ENCODE data around the gene FCHSD1.
"Not testable (repeated sequence)": the region's sequence is repeated elsewhere in the genome, so short reads cannot be mapped to it uniquely, and the experiment has no call there.

The FCHSD1 gene

DNA sequence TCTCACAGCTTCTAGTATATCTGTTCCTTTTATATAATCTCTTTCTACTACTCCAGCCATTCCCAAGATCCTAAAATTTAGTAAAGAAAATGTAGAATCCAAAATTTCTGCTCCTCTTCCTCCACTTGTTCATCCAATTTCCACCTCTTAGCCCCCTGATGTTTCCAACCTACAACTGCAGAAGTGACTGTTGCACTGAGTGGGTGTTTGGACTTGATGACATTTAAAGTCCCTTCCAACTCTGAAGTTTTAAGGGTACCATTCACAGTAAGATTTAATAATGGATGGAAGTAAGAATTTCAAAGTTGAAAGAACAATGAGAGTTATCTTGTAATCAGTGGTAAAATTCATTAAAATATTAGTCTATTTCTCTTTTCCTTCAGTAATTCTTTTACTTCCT, 37.9 kb downstream of the FCHSD1 start:
- H3K4me2 ChIP-seq (ENCODE audit: low read length) = no peak overlapping the region
- H2AFZ ChIP-seq (ENCODE audit: insufficient read depth, low read length, poor library complexity) = no peak overlapping the region
- no peak overlapping the region for H2BK120ac ChIP-seq (ENCODE audit: insufficient read depth, low read length, poor library complexity)
- H3K14ac ChIP-seq (ENCODE audit: low read length) = no peak overlapping the region
- H3K18ac ChIP-seq (ENCODE audit: low read length) = no peak overlapping the region
- DNase-seq = no peak
- no peak overlapping the region for H4K12ac ChIP-seq (ENCODE audit: low read depth, low read length)
- no peak overlapping the region for H4K91ac ChIP-seq (ENCODE audit: low read depth, low read length)
- no peak overlapping the region for H2BK5ac ChIP-seq (ENCODE audit: low read depth, low read length, poor library complexity)
- no peak overlapping the region for H4K8ac ChIP-seq (ENCODE audit: low read depth, low read length)
- H3K36me3 ChIP-seq (ENCODE audit: control insufficient read depth in 1 of 2, insufficient read depth in 2 of 2, low read length in 2 of 2) = peaks cover 0 to 3% of the 10 kb centered on the region in 2 experiments
- H3K79me1 ChIP-seq (ENCODE audit: low read length) = peaks cover 1% of the 10 kb centered on the region
- H3K9ac ChIP-seq (ENCODE audit: low read length) = no peak overlapping the region
- no peak overlapping the region for H2AK5ac ChIP-seq (ENCODE audit: low read length)
- no peak overlapping the region for H3K23ac ChIP-seq (ENCODE audit: low read length)
- no peaks in the 10 kb centered on the region for H3K27me3 ChIP-seq (ENCODE audit: insufficient read depth, low read length)
- H3K27ac ChIP-seq (ENCODE audit: low read depth, low read length) = no peak overlapping the region
- H3K79me2 ChIP-seq (ENCODE audit: control insufficient read depth, insufficient read depth, low read length, poor library complexity) = peaks cover 17% of the 10 kb centered on the region
- no peaks in the 10 kb centered on the region for H3K4me1 ChIP-seq (ENCODE audit: control insufficient read depth in 1 of 2, insufficient read depth in 2 of 2, low read length in 2 of 2)
- no peak overlapping the region for H3K4ac ChIP-seq (ENCODE audit: low read depth, low read length)
- no peak overlapping the region for H3K4me3 ChIP-seq (ENCODE audit: low read depth, low read length)
- no peaks in the 10 kb centered on the region for H3K9me3 ChIP-seq (ENCODE audit: insufficient read depth, low read depth, low read length)
- H2BK12ac ChIP-seq (ENCODE audit: low read length) = no peak overlapping the region

DNA sequence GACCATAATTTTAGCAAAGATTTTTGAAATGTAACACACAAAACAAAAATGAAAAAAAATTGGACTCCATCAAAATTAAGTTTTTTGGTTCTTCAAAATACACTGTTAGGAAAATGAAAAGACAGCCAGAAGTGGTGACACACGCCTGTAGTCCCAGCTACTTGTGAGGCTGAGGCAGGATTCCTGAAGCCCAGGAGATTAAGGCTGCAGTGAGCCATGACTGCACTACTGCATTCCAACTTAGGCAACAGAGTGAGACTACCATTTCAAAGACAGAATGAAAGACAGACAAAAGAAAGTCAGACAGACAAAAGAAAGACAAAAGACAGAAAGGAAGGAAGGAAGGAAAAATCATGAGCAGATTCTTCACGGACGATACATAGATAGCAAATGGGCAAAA, 39.9 kb downstream of the FCHSD1 start:
- H3K9me3 ChIP-seq (ENCODE audit: insufficient read depth, low read depth, low read length) = no peaks in the 10 kb centered on the region
- no peaks in the 10 kb centered on the region for H3K79me1 ChIP-seq (ENCODE audit: low read length)
- no peak overlapping the region for H3K18ac ChIP-seq (ENCODE audit: low read length)
- no peak overlapping the region for H3K14ac ChIP-seq (ENCODE audit: low read length)
- H3K23ac ChIP-seq (ENCODE audit: low read length) = no peak overlapping the region
- peaks cover 0 to 3% of the 10 kb centered on the region in 2 experiments for H3K36me3 ChIP-seq (ENCODE audit: control insufficient read depth in 1 of 2, insufficient read depth in 2 of 2, low read length in 2 of 2)
- H4K12ac ChIP-seq (ENCODE audit: low read depth, low read length) = no peak overlapping the region
- no peak overlapping the region for H2BK12ac ChIP-seq (ENCODE audit: low read length)
- no peaks in the 10 kb centered on the region for H3K4me1 ChIP-seq (ENCODE audit: control insufficient read depth in 1 of 2, insufficient read depth in 2 of 2, low read length in 2 of 2)
- peak; percentile 41 to 59 for DNase-seq
- no peak overlapping the region for H4K8ac ChIP-seq (ENCODE audit: low read depth, low read length)
- H3K4me2 ChIP-seq (ENCODE audit: low read length) = no peak overlapping the region
- H4K91ac ChIP-seq (ENCODE audit: low read depth, low read length) = no peak overlapping the region
- H2AK5ac ChIP-seq (ENCODE audit: low read length) = no peak overlapping the region
- H3K79me2 ChIP-seq (ENCODE audit: control insufficient read depth, insufficient read depth, low read length, poor library complexity) = peaks cover 14% of the 10 kb centered on the region
- no peak overlapping the region for H2AFZ ChIP-seq (ENCODE audit: insufficient read depth, low read length, poor library complexity)
- H3K27me3 ChIP-seq (ENCODE audit: insufficient read depth, low read length) = no peaks in the 10 kb centered on the region
- WGBS (ENCODE audit: extremely low coverage, insufficient coverage, insufficient read length) = no CpG with 5 or more reads among the region's 3 CpGs
- H3K4ac ChIP-seq (ENCODE audit: low read depth, low read length) = peak overlapping the region; percentile 91
- H3K4me3 ChIP-seq (ENCODE audit: low read depth, low read length) = no peak overlapping the region
- no peak overlapping the region for H3K9ac ChIP-seq (ENCODE audit: low read length)
- H2BK120ac ChIP-seq (ENCODE audit: insufficient read depth, low read length, poor library complexity) = no peak overlapping the region
- no peak overlapping the region for H2BK5ac ChIP-seq (ENCODE audit: low read depth, low read length, poor library complexity)
- H3K27ac ChIP-seq (ENCODE audit: low read depth, low read length) = no peak overlapping the region

DNA sequence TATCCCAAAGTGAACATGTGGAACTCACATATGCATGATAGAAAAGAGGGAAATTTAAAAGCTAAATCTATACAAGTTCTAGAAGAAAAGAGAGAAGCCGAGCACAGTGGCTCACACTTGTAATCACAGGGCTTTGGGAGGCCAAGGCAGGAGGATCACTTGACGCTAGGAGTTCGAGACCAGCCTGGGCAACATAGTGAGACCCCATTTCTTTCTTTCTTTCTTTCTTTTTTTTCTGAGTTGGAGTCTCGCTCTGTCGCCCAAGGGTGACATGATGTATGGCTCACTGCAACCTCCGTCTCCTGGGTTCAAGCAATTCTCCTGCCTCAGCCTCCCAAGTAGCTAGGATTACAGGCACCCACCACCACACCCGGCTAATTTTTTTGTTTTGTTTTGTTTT, 41.3 kb downstream of the FCHSD1 start:
- not testable (repeated sequence) for H2AFZ ChIP-seq (ENCODE audit: insufficient read depth, low read length, poor library complexity)

DNA sequence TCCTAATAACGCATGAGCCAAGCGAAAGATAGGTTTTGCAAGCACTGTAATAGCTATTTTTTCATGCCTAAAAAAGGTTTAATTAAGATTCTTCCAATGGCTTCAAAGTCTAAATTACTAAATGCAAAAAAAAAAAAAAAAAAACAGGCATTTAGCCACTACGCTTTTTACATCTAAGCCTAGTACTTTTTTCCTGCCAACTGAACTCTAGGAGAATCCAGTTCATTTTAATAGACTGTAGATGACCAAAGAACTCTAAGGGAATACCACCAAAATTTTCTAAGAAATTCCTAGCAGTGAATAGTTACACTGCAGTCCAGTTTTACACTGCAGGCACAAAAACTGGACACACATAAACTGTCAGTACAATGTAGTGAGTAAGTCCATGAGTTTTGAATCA, 42.2 kb downstream of the FCHSD1 start:
- no peak overlapping the region for H3K9ac ChIP-seq (ENCODE audit: low read length)
- peaks cover 0 to 2% of the 10 kb centered on the region in 2 experiments for H3K36me3 ChIP-seq (ENCODE audit: control insufficient read depth in 1 of 2, insufficient read depth in 2 of 2, low read length in 2 of 2)
- no peaks in the 10 kb centered on the region for H3K79me1 ChIP-seq (ENCODE audit: low read length)
- no peak overlapping the region for H3K14ac ChIP-seq (ENCODE audit: low read length)
- no peak overlapping the region for H2BK12ac ChIP-seq (ENCODE audit: low read length)
- H3K18ac ChIP-seq (ENCODE audit: low read length) = no peak overlapping the region
- no CpG with 5 or more reads among the region's 3 CpGs for WGBS (ENCODE audit: extremely low coverage, insufficient coverage, insufficient read length)
- no peak overlapping the region for H4K8ac ChIP-seq (ENCODE audit: low read depth, low read length)
- H4K91ac ChIP-seq (ENCODE audit: low read depth, low read length) = no peak overlapping the region
- H3K4me3 ChIP-seq (ENCODE audit: low read depth, low read length) = no peak overlapping the region
- no peak overlapping the region for H3K27ac ChIP-seq (ENCODE audit: low read depth, low read length)
- no peak overlapping the region for H3K23ac ChIP-seq (ENCODE audit: low read length)
- H4K12ac ChIP-seq (ENCODE audit: low read depth, low read length) = no peak overlapping the region
- H3K4me2 ChIP-seq (ENCODE audit: low read length) = no peak overlapping the region
- peak overlapping the region; percentile 46 for H3K4ac ChIP-seq (ENCODE audit: low read depth, low read length)
- H3K4me1 ChIP-seq (ENCODE audit: control insufficient read depth in 1 of 2, insufficient read depth in 2 of 2, low read length in 2 of 2) = peaks cover 0 to 2% of the 10 kb centered on the region in 2 experiments
- peaks cover 11% of the 10 kb centered on the region for H3K79me2 ChIP-seq (ENCODE audit: control insufficient read depth, insufficient read depth, low read length, poor library complexity)
- no peak overlapping the region for H2BK120ac ChIP-seq (ENCODE audit: insufficient read depth, low read length, poor library complexity)
- H3K27me3 ChIP-seq (ENCODE audit: insufficient read depth, low read length) = no peaks in the 10 kb centered on the region
- H2BK5ac ChIP-seq (ENCODE audit: low read depth, low read length, poor library complexity) = no peak overlapping the region
- H2AFZ ChIP-seq (ENCODE audit: insufficient read depth, low read length, poor library complexity) = no peak overlapping the region
- H2AK5ac ChIP-seq (ENCODE audit: low read length) = no peak overlapping the region
- no peaks in the 10 kb centered on the region for H3K9me3 ChIP-seq (ENCODE audit: insufficient read depth, low read depth, low read length)
- no peak for DNase-seq

More for the DNA sequence above, 41.3 kb downstream of the FCHSD1 start:
- no CpG with 5 or more reads among the region's 7 CpGs for WGBS (ENCODE audit: extremely low coverage, insufficient coverage, insufficient read length)
- not testable (repeated sequence) for H3K14ac ChIP-seq (ENCODE audit: low read length); H2BK5ac ChIP-seq (ENCODE audit: low read depth, low read length, poor library complexity); H3K9ac ChIP-seq (ENCODE audit: low read length); H3K36me3 ChIP-seq (ENCODE audit: control insufficient read depth in 1 of 2, insufficient read depth in 2 of 2, low read length in 2 of 2); H2AK5ac ChIP-seq (ENCODE audit: low read length); H3K9me3 ChIP-seq (ENCODE audit: insufficient read depth, low read depth, low read length); H2BK120ac ChIP-seq (ENCODE audit: insufficient read depth, low read length, poor library complexity); H3K18ac ChIP-seq (ENCODE audit: low read length); H4K8ac ChIP-seq (ENCODE audit: low read depth, low read length); H3K27me3 ChIP-seq (ENCODE audit: insufficient read depth, low read length); H2BK12ac ChIP-seq (ENCODE audit: low read length); H3K23ac ChIP-seq (ENCODE audit: low read length); H4K12ac ChIP-seq (ENCODE audit: low read depth, low read length); H4K91ac ChIP-seq (ENCODE audit: low read depth, low read length); H3K27ac ChIP-seq (ENCODE audit: low read depth, low read length); H3K4me2 ChIP-seq (ENCODE audit: low read length); H3K4me1 ChIP-seq (ENCODE audit: control insufficient read depth in 1 of 2, insufficient read depth in 2 of 2, low read length in 2 of 2); H3K4me3 ChIP-seq (ENCODE audit: low read depth, low read length); DNase-seq; H3K79me1 ChIP-seq (ENCODE audit: low read length)
- Histone ChIP-seq H3K4ac (ENCODE audit: low read depth, low read length) (peak overlapping the region; percentile 62), H3K79me2 (ENCODE audit: control insufficient read depth, insufficient read depth, low read length, poor library complexity) (peaks cover 11% of the 10 kb centered on the region)

Measured in trophoblast cell (in vitro differentiated cells and primary cell).